HL-60 (cell line): ENCODE measurements around the gene PTDSS2.

Experiments
- CTCF ChIP-seq: IDR thresholded peaks from one replicate; pipeline ENCODE4 v1.5.1; 2011; ENCODE audit warnings: low read length, control low read depth, inconsistent platforms; ENCODE audit not compliant: insufficient read depth
- POLR2AphosphoS5 ChIP-seq: IDR thresholded peaks from 2 replicates; pipeline ENCODE4 v1.6.1; 2012; ENCODE audit warnings: low read depth
- REST ChIP-seq: IDR thresholded peaks from 2 replicates; pipeline ENCODE4 v1.6.1; 2012; ENCODE audit warnings: low read depth; ENCODE audit not compliant: insufficient replicate concordance

GRCh38 chr11:412641-413119 is 37.4 kb upstream of the PTDSS2 start:
- TF ChIP-seq CTCF (no peak), REST (no peak), POLR2AphosphoS5 (no peak)
